GM12865 (cell line): Measurements from ENCODE around the gene ATP9A.
A peak's percentile ranks its signal among the peaks of the same experiment; 100 is the strongest.

Experiments used
- DNase-seq: peaks from one replicate; pipeline ENCODE4 v3.0.0; 2010; ENCODE audit warnings: low read depth
- H3K4me3 ChIP-seq: 2 replicates; pipeline ENCODE4 v1.5.1; 2011; ENCODE audit warnings: mild to moderate bottlenecking, low read depth, low read length, control low read depth
- TF ChIP-seq, protein P1 (sequence below): IDR thresholded peaks from 2 replicates; pipeline ENCODE4 v1.5.1; 2011; ENCODE audit warnings: low read length, control low read depth, low read depth, inconsistent platforms; ENCODE audit not compliant: insufficient read depth; ENCODE audit errors: missing control alignments

ATP9A gene

DNA sequence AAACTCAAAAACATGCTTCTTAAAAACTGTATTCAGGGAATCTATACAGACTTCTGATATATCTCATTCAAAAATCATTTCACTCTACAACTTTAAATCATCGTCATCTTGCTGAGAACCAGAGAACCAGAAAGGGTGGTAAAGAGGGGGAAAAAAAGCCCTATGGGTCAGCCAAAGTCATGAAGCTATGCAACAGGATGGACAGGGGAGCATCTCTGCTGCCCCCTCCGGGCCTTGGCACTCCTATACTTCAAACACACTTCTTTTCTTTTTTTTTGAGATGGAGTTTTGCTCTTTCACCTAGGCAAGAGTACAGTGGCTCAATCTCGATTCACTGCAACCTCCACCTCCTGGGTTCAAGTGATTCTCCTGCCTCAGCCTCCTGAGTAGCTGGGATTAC lies 152.1 kb downstream of the ATP9A start:
- peak; percentile 37 for DNase-seq
- TF ChIP-seq, protein P1, sequence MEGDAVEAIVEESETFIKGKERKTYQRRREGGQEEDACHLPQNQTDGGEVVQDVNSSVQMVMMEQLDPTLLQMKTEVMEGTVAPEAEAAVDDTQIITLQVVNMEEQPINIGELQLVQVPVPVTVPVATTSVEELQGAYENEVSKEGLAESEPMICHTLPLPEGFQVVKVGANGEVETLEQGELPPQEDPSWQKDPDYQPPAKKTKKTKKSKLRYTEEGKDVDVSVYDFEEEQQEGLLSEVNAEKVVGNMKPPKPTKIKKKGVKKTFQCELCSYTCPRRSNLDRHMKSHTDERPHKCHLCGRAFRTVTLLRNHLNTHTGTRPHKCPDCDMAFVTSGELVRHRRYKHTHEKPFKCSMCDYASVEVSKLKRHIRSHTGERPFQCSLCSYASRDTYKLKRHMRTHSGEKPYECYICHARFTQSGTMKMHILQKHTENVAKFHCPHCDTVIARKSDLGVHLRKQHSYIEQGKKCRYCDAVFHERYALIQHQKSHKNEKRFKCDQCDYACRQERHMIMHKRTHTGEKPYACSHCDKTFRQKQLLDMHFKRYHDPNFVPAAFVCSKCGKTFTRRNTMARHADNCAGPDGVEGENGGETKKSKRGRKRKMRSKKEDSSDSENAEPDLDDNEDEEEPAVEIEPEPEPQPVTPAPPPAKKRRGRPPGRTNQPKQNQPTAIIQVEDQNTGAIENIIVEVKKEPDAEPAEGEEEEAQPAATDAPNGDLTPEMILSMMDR: peak; percentile 21
- no peak overlapping the region for H3K4me3 ChIP-seq

DNA sequence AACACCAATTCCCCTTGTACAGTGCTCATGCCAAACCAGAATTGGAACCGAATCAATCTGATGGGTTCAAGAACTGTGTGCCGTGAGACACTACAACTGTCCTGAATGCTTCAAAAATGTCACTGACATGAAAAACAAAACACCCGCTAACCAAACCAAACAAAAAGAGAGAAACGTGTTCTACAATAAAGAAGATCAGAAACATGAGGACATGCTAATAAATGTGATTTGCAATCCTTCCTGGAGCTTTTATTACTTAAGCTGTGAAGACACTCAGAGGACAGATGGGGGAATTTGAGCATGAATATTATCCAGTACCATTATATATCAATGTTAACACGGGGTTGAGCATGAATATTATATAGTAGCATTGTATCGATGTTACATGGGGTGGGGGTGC lies 153.5 kb downstream of the ATP9A start:
- no peak for DNase-seq
- TF ChIP-seq, protein P1: no peak
- H3K4me3 ChIP-seq: no peak overlapping the region

DNA sequence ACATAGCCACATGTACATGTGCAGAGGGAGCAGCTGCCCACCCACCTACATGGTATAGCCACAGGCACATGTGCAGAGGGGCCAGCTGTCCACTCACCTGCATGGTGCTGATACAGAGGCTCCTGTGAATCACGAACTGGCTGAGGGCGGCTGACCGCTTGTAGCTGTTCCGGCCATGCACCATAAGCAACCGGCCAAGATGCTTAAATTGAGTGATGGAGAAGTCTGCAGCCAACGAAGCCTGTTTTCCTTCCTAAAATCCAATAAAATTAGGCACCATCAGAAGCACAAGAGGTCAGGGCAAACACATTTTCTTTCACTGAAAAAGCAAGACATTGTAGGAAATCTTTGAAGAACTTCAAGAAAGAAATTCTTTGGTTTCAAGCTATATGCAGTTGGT lies 154.6 kb downstream of the ATP9A start:
- TF ChIP-seq, protein P1: no peak
- no peak overlapping the region for H3K4me3 ChIP-seq
- no peak for DNase-seq

DNA sequence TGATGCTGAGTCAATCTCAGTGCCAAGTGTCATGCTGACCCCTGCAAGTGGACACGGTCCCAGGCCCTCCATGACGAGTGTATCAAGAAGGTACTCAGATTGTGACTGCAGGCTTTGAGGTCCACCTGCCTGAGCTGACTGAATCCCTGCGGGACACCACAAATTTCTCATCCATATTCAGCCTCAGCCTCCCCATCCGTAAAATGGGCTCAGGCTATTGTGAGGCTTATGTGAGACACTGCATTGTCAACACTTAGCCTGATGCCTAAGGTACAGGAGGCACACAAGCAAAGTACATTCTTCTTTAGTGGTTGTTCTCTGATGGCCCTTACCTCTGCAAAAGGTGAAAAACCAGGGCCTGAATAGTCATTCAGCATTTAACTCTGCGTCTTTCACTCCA lies 155.3 kb downstream of the ATP9A start:
- no peak for DNase-seq
- TF ChIP-seq, protein P1: no peak
- H3K4me3 ChIP-seq: no peak overlapping the region

- no peak overlapping the region for H3K4me3 ChIP-seq
- TF ChIP-seq, protein P1: no peak
- DNase-seq: no peak
Observed at GRCh38 chr20:51611625-51611890, 156.6 kb downstream of the ATP9A start.

DNA sequence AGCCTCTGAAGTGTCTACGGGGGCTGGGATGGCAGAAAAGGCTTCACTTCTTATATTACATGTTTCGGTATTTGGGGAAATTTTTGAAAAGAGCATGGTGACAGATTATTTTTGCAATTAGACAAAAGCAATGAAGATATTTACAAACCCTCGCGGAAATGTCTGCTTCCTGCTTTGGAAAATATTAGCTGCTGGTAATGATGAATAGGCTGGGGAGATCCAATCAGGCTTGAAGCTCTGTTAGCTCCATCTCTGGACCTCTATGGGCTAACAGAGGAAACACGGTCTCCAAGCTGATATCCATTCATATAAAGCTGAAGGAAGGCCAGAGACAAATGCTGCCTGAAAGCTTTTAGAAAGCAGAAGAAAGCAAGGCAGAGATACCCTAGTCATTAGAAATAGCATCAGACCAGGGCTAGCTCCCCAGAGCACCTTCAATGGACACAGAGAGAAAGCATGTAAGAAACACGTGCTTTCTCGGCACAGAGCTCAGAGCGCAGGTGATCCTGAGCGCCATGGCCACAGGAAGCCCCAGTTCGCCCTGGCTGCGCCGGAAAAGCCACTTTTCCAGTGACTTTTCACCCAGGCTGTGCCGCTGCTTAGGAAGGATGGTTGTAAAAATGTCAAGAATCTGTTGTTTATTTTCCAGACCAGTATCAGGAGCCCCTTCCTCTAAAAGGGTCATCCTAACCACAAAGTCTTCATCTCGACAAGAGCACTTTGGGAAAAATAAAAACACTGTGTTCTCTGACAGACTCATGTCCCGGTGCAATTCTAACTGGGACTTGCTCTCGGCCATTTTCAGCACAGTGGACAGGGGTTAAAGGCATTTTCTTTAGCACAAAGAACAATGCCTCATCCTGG lies 157.2 kb downstream of the ATP9A start:
- DNase-seq: no peak
- TF ChIP-seq, protein P1: no peak

GRCh38 chr20:51610111-51610510 lies 158.1 kb downstream of the ATP9A start:
- DNase-seq: no peak
- H3K4me3 ChIP-seq: no peak overlapping the region
- TF ChIP-seq, protein P1: no peak

More for the DNA sequence above, 157.2 kb downstream of the ATP9A start:
- no peak overlapping the region for H3K4me3 ChIP-seq
